Activated naive CD8-positive, alpha-beta T cell (primary cell): ENCODE measurements around the gene RPGRIP1L.

ENCODE experiments used
- H3K27ac Mint-ChIP-seq: one replicate; pipeline ENCODE4 v1.8.0; 2021; ENCODE audit warnings: mixed read lengths
- H3K27me3 Mint-ChIP-seq: one replicate; pipeline ENCODE4 v1.8.0; 2021; ENCODE audit warnings: mixed read lengths
- H3K36me3 Mint-ChIP-seq: one replicate; pipeline ENCODE4 v1.8.0; 2021; ENCODE audit warnings: mixed read lengths
- H3K4me1 Mint-ChIP-seq: one replicate; pipeline ENCODE4 v1.8.0; 2021; ENCODE audit warnings: low read depth, mixed read lengths
- H3K4me3 Mint-ChIP-seq: one replicate; pipeline ENCODE4 v1.8.0; 2021; ENCODE audit warnings: mild to moderate bottlenecking, mixed read lengths
- H3K9me3 Mint-ChIP-seq: one replicate; pipeline ENCODE4 v1.8.0; 2021; ENCODE audit warnings: low read depth, mixed read lengths

The RPGRIP1L gene

GRCh38 chr16:53580038-53580802 is 123.4 kb downstream of the RPGRIP1L start:
- no peak overlapping the region for H3K27ac Mint-ChIP-seq
- no peak overlapping the region for H3K4me3 Mint-ChIP-seq
- H3K9me3 Mint-ChIP-seq, result no peaks in the 10 kb centered on the region
- H3K27me3 Mint-ChIP-seq, result no peaks in the 10 kb centered on the region
- H3K4me1 Mint-ChIP-seq, result no peaks in the 10 kb centered on the region
- no peaks in the 10 kb centered on the region for H3K36me3 Mint-ChIP-seq

GRCh38 chr16:53576904-53577303 is 126.8 kb downstream of the RPGRIP1L start:
- Mint-ChIP-seq H3K27ac (no peak overlapping the region), H3K4me3 (no peak overlapping the region), H3K4me1 (no peaks in the 10 kb centered on the region)

DNA sequence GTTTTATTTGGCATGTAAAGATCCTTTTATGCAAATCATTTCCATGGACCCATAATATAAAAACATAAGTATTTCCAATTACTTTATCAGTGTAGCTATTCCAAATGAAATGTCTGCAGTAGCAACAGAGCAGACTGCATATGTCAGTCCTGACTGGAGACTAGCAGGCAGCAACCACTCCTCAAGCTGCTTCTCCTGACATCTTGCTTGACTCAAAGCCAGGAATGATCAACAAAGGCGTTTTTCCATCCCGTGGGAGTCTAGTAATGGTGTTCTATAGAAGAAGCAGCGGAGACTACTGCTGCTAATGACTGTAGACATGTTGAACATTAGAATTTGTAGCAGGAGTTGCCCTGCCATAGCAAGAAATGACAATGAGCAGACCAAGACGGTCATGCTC is 127.4 kb downstream of the RPGRIP1L start:
- peaks cover 6% of the 10 kb centered on the region for H3K36me3 Mint-ChIP-seq
- peaks cover 20% of the 10 kb centered on the region for H3K9me3 Mint-ChIP-seq
- no peak overlapping the region for H3K4me3 Mint-ChIP-seq
- no peaks in the 10 kb centered on the region for H3K27me3 Mint-ChIP-seq
- H3K27ac Mint-ChIP-seq, result no peak overlapping the region
- H3K4me1 Mint-ChIP-seq, result no peaks in the 10 kb centered on the region

More at GRCh38 chr16:53576904-53577303, 126.8 kb downstream of the RPGRIP1L start:
- Mint-ChIP-seq H3K36me3 (peaks cover under 1% of the 10 kb centered on the region), H3K9me3 (peaks cover 13% of the 10 kb centered on the region), H3K27me3 (no peaks in the 10 kb centered on the region)

DNA sequence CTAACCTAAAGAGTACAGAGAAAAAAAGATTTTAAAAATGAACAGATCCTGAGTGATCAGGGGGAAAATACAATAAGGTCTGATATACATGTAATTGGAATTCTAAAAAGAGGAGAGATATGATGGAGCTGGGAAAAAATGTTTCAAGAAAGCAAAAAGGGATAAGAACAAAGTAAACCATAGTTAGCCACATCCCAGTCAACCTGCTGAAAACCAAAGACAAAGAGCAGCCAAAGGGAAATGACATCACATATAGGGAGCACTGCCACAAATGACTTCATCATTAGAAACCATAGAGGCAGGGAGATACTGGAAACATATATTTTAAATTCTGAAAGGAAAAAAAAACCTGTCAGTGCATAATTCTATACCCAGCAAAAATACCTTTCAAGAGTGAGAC is 131.9 kb downstream of the RPGRIP1L start:
- no peaks in the 10 kb centered on the region for H3K4me1 Mint-ChIP-seq

GRCh38 chr16:53566552-53567245 is 137.0 kb downstream of the RPGRIP1L start:
- H3K27ac Mint-ChIP-seq, result no peak overlapping the region
- peaks cover 4% of the 10 kb centered on the region for H3K36me3 Mint-ChIP-seq
- no peaks in the 10 kb centered on the region for H3K4me1 Mint-ChIP-seq
- peaks cover 3% of the 10 kb centered on the region for H3K27me3 Mint-ChIP-seq
- no peak overlapping the region for H3K4me3 Mint-ChIP-seq
- H3K9me3 Mint-ChIP-seq, result peaks cover 14% of the 10 kb centered on the region

More for the DNA sequence above, 131.9 kb downstream of the RPGRIP1L start:
- H3K4me3 Mint-ChIP-seq, result no peak overlapping the region
- peaks cover 6% of the 10 kb centered on the region for H3K36me3 Mint-ChIP-seq
- peaks cover 3% of the 10 kb centered on the region for H3K27me3 Mint-ChIP-seq
- peaks cover 29% of the 10 kb centered on the region for H3K9me3 Mint-ChIP-seq
- no peak overlapping the region for H3K27ac Mint-ChIP-seq

GRCh38 chr16:53565296-53565863 is 138.3 kb downstream of the RPGRIP1L start:
- no peak overlapping the region for H3K4me3 Mint-ChIP-seq
- H3K4me1 Mint-ChIP-seq, result no peaks in the 10 kb centered on the region
- H3K27me3 Mint-ChIP-seq, result peaks cover 3% of the 10 kb centered on the region
- H3K27ac Mint-ChIP-seq, result no peak overlapping the region
- peaks cover 3% of the 10 kb centered on the region for H3K9me3 Mint-ChIP-seq
- H3K36me3 Mint-ChIP-seq, result no peaks in the 10 kb centered on the region

GRCh38 chr16:53563426-53563825 is 140.2 kb downstream of the RPGRIP1L start:
- Mint-ChIP-seq H3K27ac (no peak overlapping the region), H3K9me3 (no peaks in the 10 kb centered on the region), H3K4me3 (no peak overlapping the region), H3K36me3 (no peaks in the 10 kb centered on the region), H3K4me1 (no peaks in the 10 kb centered on the region), H3K27me3 (no peaks in the 10 kb centered on the region)

DNA sequence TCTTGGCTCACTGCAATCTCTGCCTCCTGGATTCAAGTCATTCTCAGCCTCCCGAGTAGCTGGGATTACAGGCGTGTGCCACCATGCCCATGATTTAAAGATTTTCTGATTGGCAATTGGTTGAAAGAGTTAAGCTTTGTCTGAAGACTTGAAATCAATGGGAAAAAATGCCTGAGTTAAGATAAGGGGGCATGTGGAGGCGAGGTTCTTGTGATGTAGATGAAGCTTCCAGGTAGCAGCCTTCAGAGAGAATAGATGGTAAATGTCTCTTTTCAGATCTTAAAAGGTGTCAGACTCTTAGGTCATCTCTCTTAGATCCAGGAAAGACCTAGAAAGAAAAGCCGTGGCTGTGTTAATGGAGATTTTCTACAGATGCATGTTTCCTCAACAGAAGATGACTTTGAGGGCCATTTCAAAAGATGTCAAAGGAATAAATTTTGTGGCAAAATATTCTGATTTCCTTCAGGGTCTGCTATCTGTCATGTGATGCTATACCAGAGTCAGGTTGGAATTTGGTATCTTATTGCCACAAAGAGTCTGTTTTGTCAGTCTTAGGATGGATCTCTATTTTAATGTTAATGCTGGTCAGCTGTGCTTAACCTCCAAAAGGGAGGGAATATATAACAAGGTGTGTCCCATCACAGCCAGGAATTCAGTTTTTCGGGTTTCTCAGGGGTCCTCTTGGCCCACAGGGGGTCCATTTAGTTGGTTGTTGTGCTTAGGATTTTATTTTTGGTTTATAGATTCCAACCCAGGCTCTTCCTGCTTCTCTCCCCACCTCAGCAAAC is 142.4 kb downstream of the RPGRIP1L start:
- no peak overlapping the region for H3K4me3 Mint-ChIP-seq
- no peaks in the 10 kb centered on the region for H3K9me3 Mint-ChIP-seq
- no peaks in the 10 kb centered on the region for H3K36me3 Mint-ChIP-seq
- peaks cover 2% of the 10 kb centered on the region for H3K27me3 Mint-ChIP-seq
- H3K27ac Mint-ChIP-seq, result no peak overlapping the region
- no peaks in the 10 kb centered on the region for H3K4me1 Mint-ChIP-seq

DNA sequence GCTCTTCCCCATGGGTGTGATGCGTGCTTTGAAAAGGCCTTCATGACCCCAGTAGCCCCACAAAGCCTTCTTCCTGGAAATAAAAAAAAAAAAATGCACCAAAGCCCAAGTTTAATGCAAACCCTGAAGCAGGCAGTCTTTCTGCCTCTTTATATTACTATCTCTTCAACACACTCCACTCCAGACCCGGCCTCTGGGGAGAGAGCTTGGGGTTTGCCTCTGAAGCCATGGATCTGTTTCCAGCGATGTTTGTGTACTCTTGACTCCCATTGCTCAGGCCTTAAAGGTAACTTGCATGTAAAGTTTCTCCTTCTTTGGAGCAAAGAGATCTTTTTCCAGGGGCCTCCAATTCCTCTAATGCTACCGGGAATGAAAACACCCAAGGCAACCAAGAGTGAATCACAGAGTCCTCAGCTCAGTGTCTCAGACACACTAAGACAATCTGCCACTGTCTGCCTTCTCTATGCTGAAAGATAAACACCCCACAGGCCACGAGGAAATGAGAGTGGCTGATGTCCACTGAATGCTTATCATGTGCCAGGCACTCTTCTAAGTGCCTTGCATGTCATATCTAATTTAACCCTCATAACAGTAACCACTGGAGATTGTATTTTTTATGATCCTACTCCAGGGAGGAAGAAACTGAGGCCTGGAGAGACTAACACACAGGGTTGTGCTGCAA is 144.2 kb downstream of the RPGRIP1L start:
- Mint-ChIP-seq H3K4me1 (no peaks in the 10 kb centered on the region), H3K4me3 (no peak overlapping the region), H3K9me3 (no peaks in the 10 kb centered on the region), H3K36me3 (no peaks in the 10 kb centered on the region), H3K27me3 (peaks cover 2% of the 10 kb centered on the region), H3K27ac (no peak overlapping the region)

GRCh38 chr16:53558710-53559109 is 144.9 kb downstream of the RPGRIP1L start:
- Mint-ChIP-seq H3K27ac (no peak overlapping the region), H3K27me3 (peaks cover 3% of the 10 kb centered on the region), H3K4me3 (no peak overlapping the region), H3K36me3 (no peaks in the 10 kb centered on the region), H3K4me1 (no peaks in the 10 kb centered on the region), H3K9me3 (no peaks in the 10 kb centered on the region)

DNA sequence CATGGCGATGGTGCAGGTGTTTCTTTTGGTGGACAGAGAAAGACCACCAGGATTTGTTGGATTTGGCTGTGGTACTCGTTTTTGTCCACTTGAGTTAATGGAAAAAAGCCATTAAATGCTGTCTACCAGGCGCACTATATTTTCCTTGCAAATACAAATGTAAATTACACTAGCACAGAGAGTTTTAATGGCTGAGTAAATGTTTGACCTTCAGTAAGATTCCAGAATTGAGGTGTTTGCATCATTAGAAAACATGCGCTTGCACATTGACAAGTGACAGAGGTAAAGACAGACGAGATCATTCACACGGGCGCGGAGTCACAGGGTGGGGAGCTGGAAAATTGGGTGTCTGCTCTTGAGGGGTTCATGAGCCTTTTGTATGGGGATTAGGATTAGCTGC is 147.1 kb downstream of the RPGRIP1L start:
- Mint-ChIP-seq H3K4me1 (no peaks in the 10 kb centered on the region), H3K9me3 (no peaks in the 10 kb centered on the region), H3K4me3 (no peak overlapping the region), H3K36me3 (no peaks in the 10 kb centered on the region), H3K27ac (no peak overlapping the region), H3K27me3 (peaks cover 10% of the 10 kb centered on the region)

GRCh38 chr16:53549970-53550690 is 153.5 kb downstream of the RPGRIP1L start:
- Mint-ChIP-seq H3K27me3 (peaks cover 20% of the 10 kb centered on the region), H3K9me3 (no peaks in the 10 kb centered on the region), H3K4me1 (peaks cover 23% of the 10 kb centered on the region), H3K27ac (no peak overlapping the region), H3K36me3 (no peaks in the 10 kb centered on the region), H3K4me3 (no peak overlapping the region)
